Caco-2 (cell line): ENCODE measurements around the gene SVEP1. TPM values are rescaled to one million over a fixed set of nuclear protein-coding genes. Genes with fewer than 3 reads are reported as not detected.
"Not testable (repeated sequence)": the region's sequence is repeated elsewhere in the genome, so short reads cannot be mapped to it uniquely, and the experiment has no call there.

Experiments
- BruUV-seq: library from RNA; stranded (reverse); fragments of 400-500 nt; replicated peaks from 2 replicates; lab custom pipeline; 2021; lab: Mats Ljungman, UMichigan
- CTCF ChIA-PET: fragments of 300-600 bp; sonication (Branson Sonifier 250); formaldehyde crosslinking; loops from one replicate; lab custom pipeline; 2022; ENCODE audit warnings: antibody characterized with exemption; lab: Charles Lee
- POLR2A ChIA-PET: fragments of 300-600 bp; sonication (Branson Sonifier 250); formaldehyde crosslinking; loops from one replicate; lab custom pipeline; 2022; ENCODE audit warnings: antibody characterized with exemption; lab: Charles Lee
- DNase-seq, 2 experiments: peaks; one replicate each; pipeline versions ENCODE4 v3.0.0 to v3.0.0-alpha.2; 2020 to 2022
- H3K27me3 ChIP-seq: replicated peaks from 2 replicates; pipeline ENCODE4 v1.6.0; 2011; ENCODE audit warnings: low read length; ENCODE audit not compliant: control insufficient read depth, insufficient read depth
- H3K36me3 ChIP-seq: 2 replicates; pipeline ENCODE4 v1.5.1; 2011; ENCODE audit warnings: low read length; ENCODE audit not compliant: control insufficient read depth, insufficient read depth
- H3K4me1 ChIP-seq: fragments of 250-450 bp; sonication (Bioruptor Pico); 2 replicates; pipeline ENCODE4 v1.5.1; 2020; ENCODE audit warnings: mild to moderate bottlenecking
- H3K4me3 ChIP-seq: 2 replicates; pipeline ENCODE4 v1.5.1; 2011; ENCODE audit warnings: low read depth, mild to moderate bottlenecking, control low read depth, low read length
- H3K9me3 ChIP-seq: fragments of 250-450 bp; sonication (Bioruptor Pico); 2 replicates; pipeline ENCODE4 v1.5.1; 2020; ENCODE audit warnings: mild to moderate bottlenecking, moderate library complexity
- H3K27ac Mint-ChIP-seq: one replicate; pipeline ENCODE4 v1.8.0; 2022; ENCODE audit warnings: mixed read lengths; ENCODE audit not compliant: unreplicated experiment
- H3K27me3 Mint-ChIP-seq: one replicate; pipeline ENCODE4 v1.8.0; 2022; ENCODE audit warnings: mixed read lengths; ENCODE audit not compliant: insufficient read depth, unreplicated experiment
- H3K36me3 Mint-ChIP-seq: one replicate; pipeline ENCODE4 v1.8.0; 2022; ENCODE audit warnings: mild to moderate bottlenecking, mixed read lengths; ENCODE audit not compliant: insufficient read depth, unreplicated experiment
- H3K4me1 Mint-ChIP-seq: one replicate; pipeline ENCODE4 v1.8.0; 2022; ENCODE audit warnings: low read depth, mixed read lengths; ENCODE audit not compliant: unreplicated experiment
- H3K4me3 Mint-ChIP-seq: one replicate; pipeline ENCODE4 v1.8.0; 2022; ENCODE audit warnings: mild to moderate bottlenecking, moderate library complexity, mixed read lengths; ENCODE audit not compliant: unreplicated experiment
- H3K9me3 Mint-ChIP-seq: one replicate; pipeline ENCODE4 v1.8.0; 2022; ENCODE audit warnings: mixed read lengths; ENCODE audit not compliant: unreplicated experiment
- CTCF ChIP-seq, 2 experiments: fragments of 200-600 bp in 1 of 2; IDR thresholded peaks; 1 replicate in 1 of 2; 2 replicates in 1 of 2; pipeline versions ENCODE4 v1.5.1 to v1.8.0; 2011 to 2022; ENCODE audit warnings: antibody characterized with exemption in 1 of 2, control low read depth in 1 of 2, inconsistent platforms in 1 of 2, low read depth in 1 of 2, low read length in 1 of 2, mild to moderate bottlenecking in 1 of 2, moderate library complexity in 1 of 2; ENCODE audit not compliant: insufficient read depth in 1 of 2, severe bottlenecking in 1 of 2, unreplicated experiment in 1 of 2
- intact Hi-C: fragments of 100-400 bp; cut with micrococcal nuclease; formaldehyde crosslinking; loops from one replicate; pipeline ENCODE4 v1.10.0; 2022; ENCODE audit not compliant: unreplicated experiment
- total RNA-seq: library from RNA; stranded (reverse); gene quantifications from 2 replicates; pipeline ENCODE4 v1.2.3, GENCODE V29; 2022

SVEP1 gene
- total RNA-seq, 1 experiment from 2014 or later, result 2.9 TPM

- no peaks in the 10 kb centered on the region for H3K9me3 ChIP-seq
- Mint-ChIP-seq H3K4me3 (no peak overlapping the region), H3K36me3 (no peaks in the 10 kb centered on the region), H3K4me1 (no peaks in the 10 kb centered on the region), H3K9me3 (no peaks in the 10 kb centered on the region), H3K27ac (no peak overlapping the region), H3K27me3 (no peaks in the 10 kb centered on the region)
- POLR2A ChIA-PET, result interaction anchor here (0.7 kb wide), 1 partner anchor 108 kb away, joined by 19 read pairs; the partner anchor contains the start of gene TXN
- H3K27me3 ChIP-seq, result no peaks in the 10 kb centered on the region
- no peaks in the 10 kb centered on the region for H3K4me1 ChIP-seq
- H3K4me3 ChIP-seq, result no peak overlapping the region
- no peaks in the 10 kb centered on the region for H3K36me3 ChIP-seq
- CTCF ChIA-PET, result no interaction called here
- no TSS peak for BruUV-seq
- intact Hi-C loops, result no loop called here
- DNase-seq, result no peak
- no peak for TF ChIP-seq CTCF (IDR thresholded peaks at IDR 0.05; ENCODE audit: insufficient read depth in 1 of 2, low read depth in 1 of 2, low read length in 1 of 2, severe bottlenecking in 1 of 2, unreplicated experiment in 1 of 2)
Measured at GRCh38 chr9:110364451-110364850, 215.1 kb downstream of the SVEP1 start.

GRCh38 chr9:110358992-110359391, 220.5 kb downstream of the SVEP1 start:
- POLR2A ChIA-PET, H3K9me3 ChIP-seq, H3K4me3 Mint-ChIP-seq, BruUV-seq, H3K36me3 ChIP-seq, H3K4me3 ChIP-seq, H3K27me3 ChIP-seq, DNase-seq, H3K27me3 Mint-ChIP-seq, CTCF ChIA-PET, H3K36me3 Mint-ChIP-seq, intact Hi-C loops, H3K9me3 Mint-ChIP-seq, H3K27ac Mint-ChIP-seq: not testable (repeated sequence)
- peaks cover 15% of the 10 kb centered on the region for H3K4me1 Mint-ChIP-seq
- peaks cover 11% of the 10 kb centered on the region for H3K4me1 ChIP-seq

- intact Hi-C loops, result no loop called here
- peak overlapping the region; percentile 49 for H3K27ac Mint-ChIP-seq
- H3K4me1 Mint-ChIP-seq, result peaks cover 15% of the 10 kb centered on the region
- Histone ChIP-seq H3K4me3 (no peak overlapping the region), H3K9me3 (no peaks in the 10 kb centered on the region), H3K4me1 (peaks cover 11% of the 10 kb centered on the region), H3K36me3 (no peaks in the 10 kb centered on the region), H3K27me3 (no peaks in the 10 kb centered on the region)
- CTCF ChIA-PET, result interaction anchor here (0.6 kb wide), 1 partner anchor 157 kb away, joined by 3 read pairs; no protein-coding TSS in a partner anchor
- peak overlapping the region; percentile 42 for H3K4me3 Mint-ChIP-seq
- no peaks in the 10 kb centered on the region for H3K9me3 Mint-ChIP-seq
- POLR2A ChIA-PET, result no interaction called here
- BruUV-seq, result no TSS peak
- peak in 1 of 2 experiments; percentile 47 for DNase-seq
- TF ChIP-seq CTCF (IDR thresholded peaks at IDR 0.05; ENCODE audit: insufficient read depth in 1 of 2, low read depth in 1 of 2, low read length in 1 of 2, severe bottlenecking in 1 of 2, unreplicated experiment in 1 of 2), result no peak
- no peaks in the 10 kb centered on the region for H3K36me3 Mint-ChIP-seq
- no peaks in the 10 kb centered on the region for H3K27me3 Mint-ChIP-seq
Measured at GRCh38 chr9:110357505-110357904, 222.0 kb downstream of the SVEP1 start.
